ENCODE results near the gene MPST.

MPST gene

DNA sequence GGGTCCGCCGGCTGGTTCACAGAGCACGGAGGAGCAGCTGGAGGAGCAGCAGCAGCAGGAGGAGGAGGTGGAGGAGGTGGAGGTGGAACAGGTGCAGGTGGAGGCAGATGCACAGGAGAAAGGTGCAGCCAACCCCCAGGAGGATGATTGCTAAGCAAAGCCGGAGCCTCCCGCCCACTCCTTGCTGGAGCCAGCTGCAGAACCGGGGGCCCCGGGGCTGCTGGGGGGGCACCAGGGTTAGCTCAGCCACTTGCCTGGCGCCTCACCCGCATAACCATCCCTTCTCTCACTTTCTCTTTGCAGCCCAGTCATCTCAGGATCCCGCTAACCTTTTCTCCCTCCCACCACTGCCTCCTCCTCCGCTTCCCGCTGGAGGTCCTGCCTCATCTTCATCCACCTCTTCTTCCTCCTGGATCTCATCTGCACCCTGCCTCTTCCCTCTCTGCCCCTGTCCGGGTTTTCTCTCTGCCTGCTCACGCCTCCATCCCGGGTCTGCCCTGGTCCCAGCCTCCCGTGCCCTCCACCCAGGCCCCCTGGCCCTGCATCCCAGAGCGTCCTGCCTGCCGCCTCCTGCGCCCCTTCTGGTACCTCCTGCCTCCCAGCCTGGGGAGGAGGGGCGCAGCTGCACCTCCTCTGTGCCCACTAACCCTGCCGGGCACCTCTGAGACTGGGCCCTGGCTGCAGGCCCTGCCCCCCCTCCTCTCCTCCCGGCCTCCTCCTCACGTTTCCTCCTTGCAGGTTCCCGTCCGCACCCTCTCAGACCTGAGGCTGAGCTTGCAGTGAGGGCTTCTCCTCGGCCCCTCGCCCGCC lies 41.5 kb downstream of the MPST start:
- H3K4me3 ChIP-seq (ENCODE audit: control insufficient read depth, low read depth, low read length): no peak overlapping the region
- DNase-seq (ENCODE audit: low read depth): no peak
- TF ChIP-seq, protein P1, sequence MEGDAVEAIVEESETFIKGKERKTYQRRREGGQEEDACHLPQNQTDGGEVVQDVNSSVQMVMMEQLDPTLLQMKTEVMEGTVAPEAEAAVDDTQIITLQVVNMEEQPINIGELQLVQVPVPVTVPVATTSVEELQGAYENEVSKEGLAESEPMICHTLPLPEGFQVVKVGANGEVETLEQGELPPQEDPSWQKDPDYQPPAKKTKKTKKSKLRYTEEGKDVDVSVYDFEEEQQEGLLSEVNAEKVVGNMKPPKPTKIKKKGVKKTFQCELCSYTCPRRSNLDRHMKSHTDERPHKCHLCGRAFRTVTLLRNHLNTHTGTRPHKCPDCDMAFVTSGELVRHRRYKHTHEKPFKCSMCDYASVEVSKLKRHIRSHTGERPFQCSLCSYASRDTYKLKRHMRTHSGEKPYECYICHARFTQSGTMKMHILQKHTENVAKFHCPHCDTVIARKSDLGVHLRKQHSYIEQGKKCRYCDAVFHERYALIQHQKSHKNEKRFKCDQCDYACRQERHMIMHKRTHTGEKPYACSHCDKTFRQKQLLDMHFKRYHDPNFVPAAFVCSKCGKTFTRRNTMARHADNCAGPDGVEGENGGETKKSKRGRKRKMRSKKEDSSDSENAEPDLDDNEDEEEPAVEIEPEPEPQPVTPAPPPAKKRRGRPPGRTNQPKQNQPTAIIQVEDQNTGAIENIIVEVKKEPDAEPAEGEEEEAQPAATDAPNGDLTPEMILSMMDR (IDR thresholded peaks at IDR 0.05; ENCODE audit: control insufficient read depth, insufficient read depth, low read depth, low read length, missing control alignments): no peak

DNA sequence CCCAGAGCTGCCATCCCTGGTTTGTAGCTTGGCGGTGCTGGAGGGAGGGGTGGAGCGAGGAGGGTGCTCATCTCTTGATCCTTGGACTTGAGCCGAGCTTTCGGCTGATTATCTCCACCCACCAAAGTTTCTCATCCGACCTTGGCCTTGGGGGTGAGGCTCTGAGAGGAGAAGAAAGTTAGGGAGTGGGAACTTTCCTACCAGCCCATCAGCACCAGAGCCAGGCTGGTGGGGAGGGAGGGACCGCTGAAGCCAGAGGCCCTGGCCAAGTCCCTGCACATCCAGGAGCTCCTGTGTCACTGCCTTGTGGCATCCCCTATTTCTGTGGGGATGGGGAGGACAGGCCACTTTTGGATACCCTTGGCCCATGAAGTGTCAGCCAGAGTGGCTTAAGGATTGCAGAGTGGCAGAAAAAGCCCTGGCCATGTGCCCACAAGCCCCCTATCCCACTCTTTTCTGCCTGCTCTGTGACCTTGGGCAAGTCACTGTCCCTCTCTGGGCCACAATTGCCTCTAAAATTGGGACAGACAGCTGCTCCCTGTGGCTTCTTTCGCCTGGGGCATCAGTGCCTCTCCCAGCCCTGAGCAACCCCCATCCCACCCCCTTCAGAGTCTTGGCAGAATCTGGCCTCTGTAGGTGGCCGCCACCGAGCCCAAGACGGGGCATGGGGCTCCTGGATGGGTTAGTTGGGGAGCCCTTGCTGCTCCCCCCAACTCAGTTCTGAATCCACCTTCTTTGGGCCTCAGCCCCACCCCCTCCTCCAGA lies 42.3 kb downstream of the MPST start:
- TF ChIP-seq, protein P1 (IDR thresholded peaks at IDR 0.05; ENCODE audit: control insufficient read depth, insufficient read depth, low read depth, low read length, missing control alignments): no peak
- no peak for DNase-seq (ENCODE audit: low read depth)
- no peak overlapping the region for H3K4me3 ChIP-seq (ENCODE audit: control insufficient read depth, low read depth, low read length)

DNA sequence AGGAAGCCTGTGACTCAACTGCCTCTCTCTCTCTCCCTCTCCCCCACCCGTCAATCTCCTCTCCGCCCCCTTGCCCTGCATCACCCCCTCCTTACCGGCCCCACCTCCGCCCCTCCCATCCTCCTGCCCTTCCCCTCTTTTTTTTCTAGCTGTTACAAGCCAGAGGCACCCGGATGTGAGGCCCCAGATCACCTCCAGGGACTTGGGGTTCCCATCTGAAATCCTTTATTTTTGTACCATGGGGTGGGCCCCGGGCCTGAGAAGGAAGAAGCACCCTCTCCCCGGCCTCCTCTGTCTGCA lies 42.8 kb downstream of the MPST start:
- DNase-seq (ENCODE audit: low read depth): no peak
- H3K4me3 ChIP-seq (ENCODE audit: control insufficient read depth, low read depth, low read length): no peak overlapping the region
- TF ChIP-seq, protein P1 (IDR thresholded peaks at IDR 0.05; ENCODE audit: control insufficient read depth, insufficient read depth, low read depth, low read length, missing control alignments): no peak

DNA sequence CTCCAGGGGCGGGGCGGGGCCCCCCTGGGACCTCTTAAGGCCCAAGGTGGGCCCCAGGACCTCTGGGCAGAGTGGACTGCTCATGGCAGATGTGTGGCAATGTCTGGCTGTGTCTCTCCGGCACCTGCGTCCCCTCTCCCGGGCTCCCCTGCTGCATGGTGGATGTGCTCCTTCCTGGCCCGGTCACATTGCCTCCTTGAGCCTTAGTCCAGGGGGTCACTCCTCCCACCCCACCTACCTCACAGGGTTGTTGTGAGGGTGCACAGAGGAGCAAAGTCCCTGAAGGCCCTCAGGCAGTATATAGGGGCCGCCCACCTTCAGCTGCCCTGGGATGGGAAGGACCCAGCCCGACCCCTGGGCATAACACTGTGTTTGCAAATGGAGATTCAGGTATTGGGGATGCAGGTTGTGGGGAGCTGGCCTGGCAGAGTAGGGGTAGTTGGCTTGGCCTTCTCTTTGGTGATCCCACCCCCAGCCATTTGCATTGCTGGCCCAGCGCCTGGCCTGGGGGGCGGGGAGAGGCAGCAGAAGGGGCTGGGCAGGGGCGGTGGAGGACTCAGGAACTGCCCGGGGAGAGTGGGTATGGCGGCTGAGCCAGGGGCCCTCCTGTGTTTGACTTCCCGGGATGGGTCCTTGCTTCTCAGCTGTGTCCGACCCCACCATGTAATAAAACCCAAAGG lies 43.3 kb downstream of the MPST start:
- DNase-seq (ENCODE audit: low read depth): no peak
- TF ChIP-seq, protein P1 (IDR thresholded peaks at IDR 0.05; ENCODE audit: control insufficient read depth, insufficient read depth, low read depth, low read length, missing control alignments): no peak
- H3K4me3 ChIP-seq (ENCODE audit: control insufficient read depth, low read depth, low read length): no peak overlapping the region

DNA sequence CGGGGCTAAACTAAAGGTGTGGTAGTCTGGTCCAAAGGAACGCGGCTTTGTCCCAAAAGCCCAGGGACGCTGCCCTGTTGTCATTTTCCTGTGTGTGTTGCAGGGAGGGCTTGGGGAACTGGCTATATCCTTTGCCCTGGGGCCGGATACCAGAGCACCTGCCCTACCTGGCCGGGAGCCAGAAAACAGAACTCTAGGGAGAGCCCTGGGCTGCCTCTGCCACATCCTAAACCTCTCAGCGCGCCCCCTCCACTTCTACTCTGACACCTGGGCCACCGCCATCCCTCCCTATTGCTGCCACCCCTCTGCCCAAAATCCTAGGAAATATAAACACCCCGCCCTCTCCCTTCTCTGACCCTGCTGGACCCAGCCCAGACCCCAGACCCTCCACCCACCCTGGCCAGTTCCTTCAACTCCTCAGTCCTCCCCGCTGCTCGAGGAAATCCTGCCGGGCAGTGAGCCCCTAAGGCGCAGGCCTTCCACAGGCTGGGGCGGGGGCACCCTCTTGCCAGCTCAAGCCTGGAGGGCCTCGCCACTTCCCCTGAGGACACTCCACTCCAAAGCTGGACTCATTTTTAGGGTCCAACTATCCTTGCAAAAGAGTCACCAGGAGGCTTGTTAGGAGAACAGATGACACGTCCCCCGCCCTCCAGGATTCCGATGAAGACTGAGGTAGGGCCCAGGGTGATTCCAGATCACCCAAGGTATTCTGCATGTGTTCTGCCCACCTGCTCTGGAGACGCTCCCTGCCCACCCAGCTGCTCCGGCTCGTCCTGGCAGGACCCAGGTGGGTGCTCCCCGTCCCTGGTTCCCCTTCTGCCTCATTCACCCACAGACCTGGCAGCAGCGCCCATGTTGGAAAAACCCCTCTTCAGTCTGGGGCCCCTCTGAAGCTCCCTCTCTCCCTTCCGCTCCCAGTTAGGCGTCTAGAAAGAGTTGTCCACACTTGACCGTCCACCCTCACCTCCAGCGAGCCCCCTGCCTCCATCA lies 44.2 kb downstream of the MPST start:
- TF ChIP-seq, protein P1 (IDR thresholded peaks at IDR 0.05; ENCODE audit: control insufficient read depth, insufficient read depth, low read depth, low read length, missing control alignments): no peak

DNA sequence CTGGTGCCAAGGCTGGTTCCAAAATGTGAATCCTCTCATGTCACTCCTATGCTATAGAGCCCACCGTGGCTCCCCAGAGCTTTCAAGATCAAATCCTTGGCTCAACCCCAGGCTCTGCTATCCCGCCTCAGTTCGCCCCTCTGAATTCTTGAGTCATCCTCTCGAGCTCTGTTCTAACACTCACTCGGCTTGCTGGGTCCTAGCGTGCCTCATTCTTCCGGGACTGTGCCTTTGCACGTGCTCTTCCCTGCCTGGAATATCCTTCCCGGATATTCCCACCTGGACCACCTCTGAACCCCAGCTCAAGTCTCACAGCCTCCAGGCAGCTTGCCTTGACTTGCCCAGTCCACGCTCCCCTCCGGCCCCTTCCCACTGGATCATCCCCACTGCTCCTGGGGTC lies 45.0 kb downstream of the MPST start:
- no peak overlapping the region for H3K4me3 ChIP-seq (ENCODE audit: control insufficient read depth, low read depth, low read length)
- DNase-seq (ENCODE audit: low read depth): no peak
- TF ChIP-seq, protein P1 (IDR thresholded peaks at IDR 0.05; ENCODE audit: control insufficient read depth, insufficient read depth, low read depth, low read length, missing control alignments): no peak

More for the DNA sequence above, 44.2 kb downstream of the MPST start:
- no peak overlapping the region for H3K4me3 ChIP-seq (ENCODE audit: control insufficient read depth, low read depth, low read length)
- no peak for DNase-seq (ENCODE audit: low read depth)

Measured in AG09309 (cell line).